Muscle of leg (tissue), 16 donors: ENCODE results near the gene EDNRA. TPM values are rescaled to one million over a fixed set of nuclear protein-coding genes. Genes with fewer than 3 reads are reported as not detected.
A peak's percentile ranks its signal among the peaks of the same experiment; 100 is the strongest.
"Not testable (repeated sequence)": the region's sequence is repeated elsewhere in the genome, so short reads cannot be mapped to it uniquely, and the experiment has no call there.

Experiments used
- DNase-seq: peaks from one replicate; pipeline ENCODE4 v3.0.0; 2013
- H3K27ac ChIP-seq: one replicate; pipeline ENCODE4 v1.5.1; 2013; ENCODE audit warnings: mild to moderate bottlenecking, low read length, control low read depth
- H3K27me3 ChIP-seq: one replicate; pipeline ENCODE4 v1.6.1; 2013; ENCODE audit warnings: low read length; ENCODE audit not compliant: control insufficient read depth, insufficient read depth
- H3K36me3 ChIP-seq: one replicate; pipeline ENCODE4 v1.6.1; 2013; ENCODE audit warnings: low read length; ENCODE audit not compliant: control insufficient read depth, insufficient read depth
- H3K4me1 ChIP-seq: one replicate; pipeline ENCODE4 v1.6.1; 2013; ENCODE audit warnings: low read length; ENCODE audit not compliant: control insufficient read depth, insufficient read depth
- H3K4me3 ChIP-seq: one replicate; pipeline ENCODE4 v1.5.1; 2013; ENCODE audit warnings: low read length, control low read depth
- H3K9me3 ChIP-seq: replicated peaks from 2 replicates; pipeline ENCODE4 v1.6.1; 2013; ENCODE audit warnings: low read depth, low read length; ENCODE audit not compliant: control insufficient read depth
- WGBS: methylation state at CpG from one replicate; pipeline ENCODE4 v1.1.5; 2013; ENCODE audit warnings: missing lambda C conversion rate; ENCODE audit not compliant: insufficient coverage; 5-methylcytosine and 5-hydroxymethylcytosine counted together
- long read RNA-seq, 11 donors: transcript quantifications; one replicate each; lab custom pipeline, GENCODE V29; 2026
- polyA plus RNA-seq, 8 donors: library from polyadenylated mRNA; unstranded; fragments of 120-200 nt; gene quantifications; one replicate each; pipeline versions ENCODE4 v1.2.1 to v1.2.3, GENCODE V29; 2013; ENCODE audit warnings: inconsistent platforms in 1 of 8, low replicate concordance in 1 of 8; ENCODE audit not compliant: insufficient read length in 8 of 8, insufficient read depth in 1 of 8
- total RNA-seq: library from RNA; stranded (reverse); fragments of 120-200 nt; gene quantifications from one replicate; pipeline ENCODE4 v1.2.4, GENCODE V29; 2013

The EDNRA gene
- total RNA-seq: 24.0 TPM
- polyA plus RNA-seq: 10 to 100 TPM; 19.5 to 43.1 (median 33.0) TPM
- long read RNA-seq, donor 1, full-length matches to known transcripts: 3 of 3 reads
- long read RNA-seq, donor 1, partial matches to known transcripts: 0 of 3 reads
- long read RNA-seq, donor 1, other reads (novel, unspliced or antisense): 0 of 3 reads
- long read RNA-seq, donor 2, full-length matches to known transcripts: 1 of 10 reads
- long read RNA-seq, donor 2, partial matches to known transcripts: 9 of 10 reads
- long read RNA-seq, donor 2, other reads (novel, unspliced or antisense): 0 of 10 reads
- long read RNA-seq, donor 3, full-length matches to known transcripts: 4 of 4 reads
- long read RNA-seq, donor 3, partial matches to known transcripts: 0 of 4 reads
- long read RNA-seq, donor 3, other reads (novel, unspliced or antisense): 0 of 4 reads
- long read RNA-seq, donor 4, full-length matches to known transcripts: 4 of 13 reads
- long read RNA-seq, donor 4, partial matches to known transcripts: 9 of 13 reads
- long read RNA-seq, donor 4, other reads (novel, unspliced or antisense): 0 of 13 reads
- long read RNA-seq, donor 5, full-length matches to known transcripts: 13 of 27 reads
- long read RNA-seq, donor 5, partial matches to known transcripts: 14 of 27 reads
- long read RNA-seq, donor 5, other reads (novel, unspliced or antisense): 0 of 27 reads
- long read RNA-seq, donor 6, full-length matches to known transcripts: 1 of 1 reads
- long read RNA-seq, donor 6, partial matches to known transcripts: 0 of 1 reads
- long read RNA-seq, donor 6, other reads (novel, unspliced or antisense): 0 of 1 reads
- long read RNA-seq, donor 7, full-length matches to known transcripts: 6 of 31 reads
- long read RNA-seq, donor 7, partial matches to known transcripts: 25 of 31 reads
- long read RNA-seq, donor 7, other reads (novel, unspliced or antisense): 0 of 31 reads
- long read RNA-seq, donor 8, full-length matches to known transcripts: 10 of 23 reads
- long read RNA-seq, donor 8, partial matches to known transcripts: 13 of 23 reads
- long read RNA-seq, donor 8, other reads (novel, unspliced or antisense): 0 of 23 reads
- long read RNA-seq, donor 9, full-length matches to known transcripts: 3 of 3 reads
- long read RNA-seq, donor 9, partial matches to known transcripts: 0 of 3 reads
- long read RNA-seq, donor 9, other reads (novel, unspliced or antisense): 0 of 3 reads
- long read RNA-seq, donor 10, full-length matches to known transcripts: 7 of 18 reads
- long read RNA-seq, donor 10, partial matches to known transcripts: 11 of 18 reads
- long read RNA-seq, donor 10, other reads (novel, unspliced or antisense): 0 of 18 reads
- long read RNA-seq, donor 11, full-length matches to known transcripts: 4 of 4 reads
- long read RNA-seq, donor 11, partial matches to known transcripts: 0 of 4 reads
- long read RNA-seq, donor 11, other reads (novel, unspliced or antisense): 0 of 4 reads

DNA sequence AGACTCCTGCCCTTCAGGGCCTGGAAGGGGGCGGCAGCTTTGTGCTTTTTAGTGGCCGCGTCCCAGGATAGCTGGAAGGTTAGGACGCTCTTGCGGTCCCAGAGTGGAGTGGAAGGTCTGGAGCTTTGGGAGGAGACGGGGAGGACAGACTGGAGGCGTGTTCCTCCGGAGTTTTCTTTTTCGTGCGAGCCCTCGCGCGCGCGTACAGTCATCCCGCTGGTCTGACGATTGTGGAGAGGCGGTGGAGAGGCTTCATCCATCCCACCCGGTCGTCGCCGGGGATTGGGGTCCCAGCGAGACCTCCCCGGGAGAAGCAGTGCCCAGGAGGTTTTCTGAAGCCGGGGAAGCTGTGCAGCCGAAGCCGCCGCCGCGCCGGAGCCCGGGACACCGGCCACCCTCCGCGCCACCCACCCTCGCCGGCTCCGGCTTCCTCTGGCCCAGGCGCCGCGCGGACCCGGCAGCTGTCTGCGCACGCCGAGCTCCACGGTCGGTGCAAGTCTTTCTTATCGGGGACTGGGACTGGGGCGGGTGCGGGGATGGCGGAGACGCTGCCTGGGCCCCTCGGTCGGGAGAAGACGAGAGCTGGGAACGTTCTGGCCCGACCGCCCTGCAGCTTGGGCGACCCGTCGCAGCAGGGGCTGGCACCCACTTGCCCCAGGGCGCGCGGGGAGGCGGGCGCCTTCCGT, at the start of gene EDNRA:
Gene EDNRA (plus strand): TSS at position 207 of the 686 bp plus-strand sequence. CDS start 4,585 bp downstream, outside the sequence.
- Histone ChIP-seq H3K4me1 (peaks cover 12% of the 10 kb centered on the region), H3K27me3 (peaks cover 13% of the 10 kb centered on the region), H3K4me3 (peak within 1 kb of the TSS; percentile 61), H3K9me3 (no peaks in the 10 kb centered on the region), H3K36me3 (peaks cover 3% of the 10 kb centered on the region), H3K27ac (peak within 1 kb of the TSS; percentile 84)
- under 1% methylated on average over 64 of the region's 68 CpGs for WGBS
- peak; percentile 78 for DNase-seq

- not testable (repeated sequence) for H3K36me3 ChIP-seq, H3K4me1 ChIP-seq, DNase-seq, H3K4me3 ChIP-seq, H3K27me3 ChIP-seq, H3K27ac ChIP-seq, H3K9me3 ChIP-seq
- 17% methylated on average over 1 of the region's 1 CpG for WGBS
These were observed 46.5 kb upstream of the EDNRA start for GRCh38 chr4:147434370-147434769.

DNA sequence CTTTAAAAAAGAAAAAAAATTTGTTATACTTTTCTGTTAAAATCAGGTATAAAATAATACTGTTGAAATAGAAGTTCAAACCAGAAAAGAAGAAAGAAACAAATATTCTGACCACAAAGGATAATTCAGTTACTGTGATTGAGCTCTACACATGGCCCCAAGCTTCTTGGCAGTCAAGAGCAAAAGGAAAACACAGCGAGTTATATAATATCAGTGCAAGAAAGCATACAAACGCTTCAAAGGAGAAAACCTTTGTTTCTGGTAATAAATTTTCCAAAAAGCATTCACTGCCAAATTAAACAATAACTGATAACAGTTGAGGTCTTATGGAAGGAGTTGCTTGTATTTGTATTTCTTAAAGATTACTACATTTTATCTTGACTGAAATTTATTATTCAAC, 40.5 kb upstream of the EDNRA start:
- H3K27me3 ChIP-seq: no peaks in the 10 kb centered on the region
- no CpG with 5 or more reads among the region's 2 CpGs for whole genome bisulfite sequencing
- no peak overlapping the region for H3K4me3 ChIP-seq
- no peak overlapping the region for H3K27ac ChIP-seq
- no peaks in the 10 kb centered on the region for H3K9me3 ChIP-seq
- peak; percentile 13 for DNase-seq
- H3K36me3 ChIP-seq: no peaks in the 10 kb centered on the region
- no peaks in the 10 kb centered on the region for H3K4me1 ChIP-seq

GRCh38 chr4:147447786-147448185, 33.1 kb upstream of the EDNRA start:
- no peaks in the 10 kb centered on the region for H3K27me3 ChIP-seq
- no peaks in the 10 kb centered on the region for H3K36me3 ChIP-seq
- DNase-seq: no peak
- no CpG with 5 or more reads among the region's 2 CpGs for WGBS
- H3K27ac ChIP-seq: no peak overlapping the region
- no peak overlapping the region for H3K4me3 ChIP-seq
- H3K4me1 ChIP-seq: no peaks in the 10 kb centered on the region
- no peaks in the 10 kb centered on the region for H3K9me3 ChIP-seq

DNA sequence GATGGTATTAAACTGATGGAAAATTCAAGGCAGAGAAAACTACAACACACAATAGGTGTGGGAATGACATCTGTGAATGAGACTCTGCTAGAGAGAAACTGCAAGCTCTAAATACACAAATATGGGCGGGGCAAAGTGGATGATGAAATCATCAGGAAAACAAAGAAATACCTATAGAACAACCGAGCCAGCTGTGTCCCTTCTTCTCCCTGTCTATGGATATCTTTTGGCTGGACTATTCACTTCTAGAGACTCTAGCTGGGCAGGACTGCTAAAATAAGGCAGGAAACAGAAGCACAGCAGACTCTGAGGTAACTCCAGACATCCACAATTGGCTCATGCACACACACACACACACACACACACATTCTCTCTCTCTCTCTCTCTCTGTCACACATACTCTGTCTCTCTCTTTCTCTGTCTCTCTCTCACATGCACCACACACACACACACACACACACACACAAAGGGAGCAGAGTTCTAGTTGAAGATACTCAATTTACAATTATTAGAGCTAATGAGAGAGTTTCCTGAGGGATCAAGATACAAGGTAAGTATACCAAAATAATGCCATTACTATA, 27.2 kb upstream of the EDNRA start:
- Histone ChIP-seq H3K9me3 (no peaks in the 10 kb centered on the region), H3K4me1 (no peaks in the 10 kb centered on the region), H3K27me3 (no peaks in the 10 kb centered on the region), H3K4me3 (no peak overlapping the region), H3K36me3 (no peaks in the 10 kb centered on the region), H3K27ac (no peak overlapping the region)
- peak; percentile 1 for DNase-seq
- no CpG with 5 or more reads among the region's 2 CpGs for WGBS

- no peaks in the 10 kb centered on the region for H3K4me1 ChIP-seq
- no peak for DNase-seq
- no peaks in the 10 kb centered on the region for H3K36me3 ChIP-seq
- no peaks in the 10 kb centered on the region for H3K9me3 ChIP-seq
- WGBS: 90% methylated on average over 5 of the region's 5 CpGs
- no peak overlapping the region for H3K4me3 ChIP-seq
- H3K27me3 ChIP-seq: no peaks in the 10 kb centered on the region
- no peak overlapping the region for H3K27ac ChIP-seq
These were observed 24.2 kb upstream of the EDNRA start for GRCh38 chr4:147456706-147457105.

DNA sequence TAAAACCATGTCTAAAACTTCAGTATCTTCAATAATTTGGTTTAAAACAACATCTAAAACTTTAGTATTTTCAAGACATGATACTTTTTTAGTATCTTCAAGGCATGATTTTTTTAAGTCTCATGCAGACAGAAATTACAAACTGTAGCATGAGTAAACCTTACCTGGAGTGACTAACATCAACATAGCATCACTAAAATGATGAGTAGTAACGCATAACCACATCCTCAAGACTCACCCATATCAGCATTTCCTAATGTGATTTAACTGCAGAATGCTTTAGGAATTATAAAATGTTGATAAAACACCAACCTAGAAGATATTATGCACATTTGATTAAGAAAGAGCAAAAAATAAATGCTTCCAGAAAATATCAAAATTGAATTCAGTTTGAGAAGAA, 19.7 kb upstream of the EDNRA start:
- no peaks in the 10 kb centered on the region for H3K4me1 ChIP-seq
- no peaks in the 10 kb centered on the region for H3K9me3 ChIP-seq
- no peak for DNase-seq
- H3K36me3 ChIP-seq: no peaks in the 10 kb centered on the region
- no peak overlapping the region for H3K4me3 ChIP-seq
- H3K27ac ChIP-seq: no peak overlapping the region
- no CpG with 5 or more reads among the region's 1 CpG for WGBS
- no peaks in the 10 kb centered on the region for H3K27me3 ChIP-seq

DNA sequence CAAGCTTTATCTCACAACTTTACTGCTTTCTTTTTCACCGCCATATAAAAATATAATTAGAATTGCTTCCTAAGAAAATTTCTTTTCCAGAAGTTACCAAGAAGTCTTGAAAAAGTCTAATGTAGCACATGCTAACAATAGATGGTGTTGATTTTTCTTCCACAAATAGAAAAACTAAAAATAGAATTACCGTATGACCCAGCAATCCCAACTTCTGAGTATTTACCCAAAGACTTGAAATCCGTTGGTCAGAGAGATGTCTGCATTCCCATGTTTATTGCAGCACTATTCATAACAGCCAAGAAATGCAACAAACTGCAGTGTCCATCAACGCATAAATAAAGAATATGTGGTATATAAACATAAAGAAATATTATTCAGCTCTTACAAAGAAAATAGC, 17.8 kb upstream of the EDNRA start:
- Histone ChIP-seq H3K4me1 (no peaks in the 10 kb centered on the region), H3K36me3 (no peaks in the 10 kb centered on the region), H3K9me3 (no peaks in the 10 kb centered on the region), H3K4me3 (no peak overlapping the region), H3K27me3 (no peaks in the 10 kb centered on the region), H3K27ac (no peak overlapping the region)
- DNase-seq: peak; percentile 22
- WGBS: no CpG with 5 or more reads among the region's 4 CpGs

- H3K36me3 ChIP-seq: no peaks in the 10 kb centered on the region
- H3K4me1 ChIP-seq: no peaks in the 10 kb centered on the region
- DNase-seq: no peak
- no peaks in the 10 kb centered on the region for H3K9me3 ChIP-seq
- no peak overlapping the region for H3K4me3 ChIP-seq
- no peak overlapping the region for H3K27ac ChIP-seq
- H3K27me3 ChIP-seq: no peaks in the 10 kb centered on the region
- WGBS: no CpG with 5 or more reads among the region's 2 CpGs
These were observed 15.4 kb upstream of the EDNRA start for GRCh38 chr4:147465461-147465860.
